ENCODE data around the gene ABL2.

The ABL2 gene

DNA sequence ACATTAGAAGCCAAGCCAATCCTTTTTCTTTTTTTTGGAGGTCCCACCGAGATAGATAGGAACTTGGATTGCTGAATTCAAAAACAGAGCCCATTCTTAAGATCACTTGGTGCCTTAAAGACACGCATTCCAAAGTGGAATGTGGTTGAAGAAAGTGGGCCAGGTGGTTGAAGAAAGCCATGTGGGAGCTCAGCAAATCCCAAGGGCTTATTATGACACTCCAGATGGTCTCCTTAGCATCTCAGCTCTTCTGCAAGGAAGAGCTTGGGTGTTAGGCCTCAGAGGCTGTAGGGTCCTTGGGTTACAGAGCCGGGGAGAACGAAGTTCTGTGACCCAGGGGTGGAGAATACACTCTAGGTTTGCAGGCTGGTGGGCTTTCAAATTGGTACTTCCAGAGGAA is 134.1 kb downstream of the ABL2 start:
- no peak overlapping the region for H4K8ac ChIP-seq (ENCODE audit: low read length)
- no peak overlapping the region for H3K14ac ChIP-seq (ENCODE audit: low read length in 2 of 2)
- no peak overlapping the region for H2BK15ac ChIP-seq (ENCODE audit: low read depth, poor library complexity, severe bottlenecking)
- no peaks in the 10 kb centered on the region for H3K27me3 ChIP-seq (ENCODE audit: control insufficient read depth in 1 of 2, insufficient read depth in 1 of 2, low read length in 2 of 2)
- H3K4me3 ChIP-seq (ENCODE audit: insufficient read depth in 1 of 2, low read depth in 1 of 2, low read length in 2 of 2): no peak overlapping the region
- no peak overlapping the region for H2BK120ac ChIP-seq (ENCODE audit: low read depth, low read length)
- H3K36me3 ChIP-seq (ENCODE audit: control insufficient read depth in 1 of 2, insufficient read depth in 2 of 2, low read depth in 1 of 2, low read length in 2 of 2): peaks cover 67 to 94% of the 10 kb centered on the region in 2 experiments
- H2BK5ac ChIP-seq (ENCODE audit: low read depth, low read length, poor library complexity, severe bottlenecking): no peak overlapping the region
- no peak for DNase-seq
- no peak overlapping the region for H4K91ac ChIP-seq (ENCODE audit: low read length)
- H3K9ac ChIP-seq (ENCODE audit: low read length): peak overlapping the region; percentile 14
- no peak overlapping the region for H2AFZ ChIP-seq (ENCODE audit: low read depth, low read length)
- peaks cover 14% of the 10 kb centered on the region for H3K4me1 ChIP-seq (ENCODE audit: control insufficient read depth, insufficient read depth, low read depth, low read length)
- no peak overlapping the region for H3K4me2 ChIP-seq (ENCODE audit: low read length, poor library complexity, severe bottlenecking)
- no peak overlapping the region for H3K23ac ChIP-seq (ENCODE audit: low read length in 2 of 2)
- no peak overlapping the region for H3K18ac ChIP-seq (ENCODE audit: low read depth in 1 of 2, low read length in 2 of 2)
- H2AK5ac ChIP-seq (ENCODE audit: low read length, severe bottlenecking): no peak overlapping the region
- H3K27ac ChIP-seq (ENCODE audit: low read length, poor library complexity, severe bottlenecking): no peak overlapping the region
- no peak overlapping the region for H3K4ac ChIP-seq (ENCODE audit: low read depth in 1 of 2, low read length in 2 of 2)
- no peak overlapping the region for H2BK12ac ChIP-seq (ENCODE audit: low read length in 2 of 2)
- no peaks in the 10 kb centered on the region for H3K9me3 ChIP-seq (ENCODE audit: control insufficient read depth, low read length)
- 96% methylated on average over 4 of the region's 4 CpGs for WGBS
- H3K79me1 ChIP-seq (replicated peaks; ENCODE audit: low read length, poor library complexity, severe bottlenecking): peaks cover 28% of the 10 kb centered on the region

- H3K79me1 ChIP-seq (replicated peaks; ENCODE audit: low read length, poor library complexity, severe bottlenecking): peaks cover 26% of the 10 kb centered on the region
- H3K4ac ChIP-seq (ENCODE audit: low read depth in 1 of 2, low read length in 2 of 2): no peak overlapping the region
- H3K18ac ChIP-seq (ENCODE audit: low read depth in 1 of 2, low read length in 2 of 2): no peak overlapping the region
- 91% methylated on average over 5 of the region's 5 CpGs for WGBS
- no peak overlapping the region for H2BK5ac ChIP-seq (ENCODE audit: low read depth, low read length, poor library complexity, severe bottlenecking)
- no peak overlapping the region for H3K4me2 ChIP-seq (ENCODE audit: low read length, poor library complexity, severe bottlenecking)
- no peak overlapping the region for H3K9ac ChIP-seq (ENCODE audit: low read length)
- no peak overlapping the region for H3K14ac ChIP-seq (ENCODE audit: low read length in 2 of 2)
- no peak overlapping the region for H3K4me3 ChIP-seq (ENCODE audit: insufficient read depth in 1 of 2, low read depth in 1 of 2, low read length in 2 of 2)
- no peaks in the 10 kb centered on the region for H3K9me3 ChIP-seq (ENCODE audit: control insufficient read depth, low read length)
- no peak overlapping the region for H3K23ac ChIP-seq (ENCODE audit: low read length in 2 of 2)
- no peak overlapping the region for H2AK5ac ChIP-seq (ENCODE audit: low read length, severe bottlenecking)
- H3K4me1 ChIP-seq (ENCODE audit: control insufficient read depth, insufficient read depth, low read depth, low read length): peaks cover 14% of the 10 kb centered on the region
- no peaks in the 10 kb centered on the region for H3K27me3 ChIP-seq (ENCODE audit: control insufficient read depth in 1 of 2, insufficient read depth in 1 of 2, low read length in 2 of 2)
- no peak overlapping the region for H2BK120ac ChIP-seq (ENCODE audit: low read depth, low read length)
- DNase-seq: no peak
- H4K91ac ChIP-seq (ENCODE audit: low read length): no peak overlapping the region
- peaks cover 71 to 93% of the 10 kb centered on the region in 2 experiments for H3K36me3 ChIP-seq (ENCODE audit: control insufficient read depth in 1 of 2, insufficient read depth in 2 of 2, low read depth in 1 of 2, low read length in 2 of 2)
- H3K27ac ChIP-seq (ENCODE audit: low read length, poor library complexity, severe bottlenecking): no peak overlapping the region
- H4K8ac ChIP-seq (ENCODE audit: low read length): no peak overlapping the region
- H2AFZ ChIP-seq (ENCODE audit: low read depth, low read length): no peak overlapping the region
- no peak overlapping the region for H2BK15ac ChIP-seq (ENCODE audit: low read depth, poor library complexity, severe bottlenecking)
- H2BK12ac ChIP-seq (ENCODE audit: low read length in 2 of 2): no peak overlapping the region
Observed at GRCh38 chr1:179094818-179095217, 134.7 kb downstream of the ABL2 start.

GRCh38 chr1:179092896-179093461 is 136.5 kb downstream of the ABL2 start:
- Histone ChIP-seq H3K79me1 (replicated peaks; ENCODE audit: low read length, poor library complexity, severe bottlenecking) (peaks cover 26% of the 10 kb centered on the region), H2AFZ (ENCODE audit: low read depth, low read length) (no peak overlapping the region), H3K4me2 (ENCODE audit: low read length, poor library complexity, severe bottlenecking) (no peak overlapping the region), H3K14ac (ENCODE audit: low read length in 2 of 2) (no peak overlapping the region), H3K18ac (ENCODE audit: low read depth in 1 of 2, low read length in 2 of 2) (no peak overlapping the region), H2BK12ac (ENCODE audit: low read length in 2 of 2) (no peak overlapping the region), H3K23ac (ENCODE audit: low read length in 2 of 2) (no peak overlapping the region), H3K27ac (ENCODE audit: low read length, poor library complexity, severe bottlenecking) (no peak overlapping the region), H3K36me3 (ENCODE audit: control insufficient read depth in 1 of 2, insufficient read depth in 2 of 2, low read depth in 1 of 2, low read length in 2 of 2) (peaks cover 75 to 92% of the 10 kb centered on the region in 2 experiments), H2BK120ac (ENCODE audit: low read depth, low read length) (no peak overlapping the region), H3K4me3 (ENCODE audit: insufficient read depth in 1 of 2, low read depth in 1 of 2, low read length in 2 of 2) (no peak overlapping the region), H4K8ac (ENCODE audit: low read length) (peak overlapping the region; percentile 33), H3K27me3 (ENCODE audit: control insufficient read depth in 1 of 2, insufficient read depth in 1 of 2, low read length in 2 of 2) (no peaks in the 10 kb centered on the region), H3K9me3 (ENCODE audit: control insufficient read depth, low read length) (no peaks in the 10 kb centered on the region), H3K4ac (ENCODE audit: low read depth in 1 of 2, low read length in 2 of 2) (no peak overlapping the region), H2BK5ac (ENCODE audit: low read depth, low read length, poor library complexity, severe bottlenecking) (no peak overlapping the region), H2AK5ac (ENCODE audit: low read length, severe bottlenecking) (no peak overlapping the region), H3K9ac (ENCODE audit: low read length) (peak overlapping the region; percentile 38), H2BK15ac (ENCODE audit: low read depth, poor library complexity, severe bottlenecking) (no peak overlapping the region), H3K4me1 (ENCODE audit: control insufficient read depth, insufficient read depth, low read depth, low read length) (peaks cover 15% of the 10 kb centered on the region), H4K91ac (ENCODE audit: low read length) (peak overlapping the region; percentile 62)
- 97% methylated on average over 9 of the region's 9 CpGs for WGBS
- no peak for DNase-seq

DNA sequence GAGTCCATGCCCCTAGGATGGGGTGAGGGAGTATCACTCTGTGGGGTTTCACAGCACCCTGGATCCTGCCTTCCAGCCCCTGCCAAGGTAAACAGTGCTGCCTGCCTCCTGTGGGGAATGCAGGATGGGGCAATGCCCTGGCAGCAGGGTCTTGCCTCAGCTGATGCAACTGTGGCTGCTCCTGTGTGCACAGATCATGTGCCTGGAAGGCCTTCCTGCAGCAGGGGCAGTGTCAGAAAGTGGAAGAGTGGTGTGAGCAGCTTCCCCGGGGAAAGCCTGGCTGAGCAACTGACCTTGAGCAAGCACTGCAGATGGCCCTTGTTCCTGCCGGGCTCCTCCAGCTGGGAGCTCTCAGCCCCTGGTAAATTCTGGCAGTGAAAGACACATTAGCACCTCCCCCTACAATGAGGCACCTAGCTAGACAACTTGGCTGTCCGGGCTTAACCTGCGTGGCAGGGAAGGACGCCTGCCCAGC is 137.7 kb downstream of the ABL2 start:
- Histone ChIP-seq H2BK15ac (ENCODE audit: low read depth, poor library complexity, severe bottlenecking) (no peak overlapping the region), H3K4me1 (ENCODE audit: control insufficient read depth, insufficient read depth, low read depth, low read length) (peaks cover 21% of the 10 kb centered on the region), H2BK120ac (ENCODE audit: low read depth, low read length) (no peak overlapping the region), H3K18ac (ENCODE audit: low read depth in 1 of 2, low read length in 2 of 2) (peak overlapping the region; percentile 23 to 44), H3K4me3 (ENCODE audit: insufficient read depth in 1 of 2, low read depth in 1 of 2, low read length in 2 of 2) (no peak overlapping the region), H2AK5ac (ENCODE audit: low read length, severe bottlenecking) (no peak overlapping the region), H2BK5ac (ENCODE audit: low read depth, low read length, poor library complexity, severe bottlenecking) (no peak overlapping the region), H2AFZ (ENCODE audit: low read depth, low read length) (no peak overlapping the region), H3K9ac (ENCODE audit: low read length) (peak overlapping the region; percentile 79), H3K4ac (ENCODE audit: low read depth in 1 of 2, low read length in 2 of 2) (peak overlapping the region in 1 of 2 experiments; percentile 20), H3K9me3 (ENCODE audit: control insufficient read depth, low read length) (no peaks in the 10 kb centered on the region), H2BK12ac (ENCODE audit: low read length in 2 of 2) (no peak overlapping the region), H3K23ac (ENCODE audit: low read length in 2 of 2) (peak overlapping the region in 1 of 2 experiments; percentile 10), H3K4me2 (ENCODE audit: low read length, poor library complexity, severe bottlenecking) (no peak overlapping the region), H3K14ac (ENCODE audit: low read length in 2 of 2) (no peak overlapping the region), H3K27ac (ENCODE audit: low read length, poor library complexity, severe bottlenecking) (no peak overlapping the region), H4K91ac (ENCODE audit: low read length) (peak overlapping the region; percentile 58), H3K36me3 (ENCODE audit: control insufficient read depth in 1 of 2, insufficient read depth in 2 of 2, low read depth in 1 of 2, low read length in 2 of 2) (peaks cover 71 to 82% of the 10 kb centered on the region in 2 experiments), H3K79me1 (replicated peaks; ENCODE audit: low read length, poor library complexity, severe bottlenecking) (peaks cover 21% of the 10 kb centered on the region), H4K8ac (ENCODE audit: low read length) (peak overlapping the region; percentile 10), H3K27me3 (ENCODE audit: control insufficient read depth in 1 of 2, insufficient read depth in 1 of 2, low read length in 2 of 2) (no peaks in the 10 kb centered on the region)
- DNase-seq: peak; percentile 84
- WGBS: 55% methylated on average over 5 of the region's 5 CpGs
